Left renal cortex interstitium (tissue), 4 donors: Measurements from ENCODE around the gene GALNT12. TPM values are rescaled to one million over a fixed set of nuclear protein-coding genes. Genes with fewer than 3 reads are reported as not detected.

ENCODE experiments used
- DNase-seq, 4 donors: peaks; one replicate each; pipeline ENCODE4 v3.0.0-alpha.2; 2013; ENCODE audit warnings: low read depth in 4 of 4, low spot score in 2 of 4, missing footprints in 1 of 4
- polyA plus RNA-seq, 4 donors: library from polyadenylated mRNA; unstranded; fragments of 120-200 nt; gene quantifications; one replicate each; pipeline ENCODE4 v1.2.1, GENCODE V29; 2013; ENCODE audit not compliant: insufficient read length in 4 of 4

Gene GALNT12
- polyA plus RNA-seq, 4 donors, result 7.7 to 11.2 (median 8.9) TPM

- DNase-seq, result no peak
Measured at GRCh38 chr9:98854266-98854665, 46.8 kb downstream of the GALNT12 start.

GRCh38 chr9:98855592-98855991, 48.1 kb downstream of the GALNT12 start:
- DNase-seq, result no peak

- DNase-seq, result no peak
Measured at GRCh38 chr9:98856982-98857381, 49.5 kb downstream of the GALNT12 start.

- DNase-seq, result no peak
Measured at GRCh38 chr9:98859941-98860340, 52.5 kb downstream of the GALNT12 start.

- no peak for DNase-seq
Measured at GRCh38 chr9:98860871-98861293, 53.4 kb downstream of the GALNT12 start.

- DNase-seq, result no peak
Measured at GRCh38 chr9:98861781-98862504, 54.5 kb downstream of the GALNT12 start.

- no peak for DNase-seq
Measured at GRCh38 chr9:98862936-98863335, 55.5 kb downstream of the GALNT12 start.

GRCh38 chr9:98864281-98865174, 57.1 kb downstream of the GALNT12 start:
- no peak for DNase-seq

- DNase-seq, result no peak
Measured at GRCh38 chr9:98865284-98865875, 57.9 kb downstream of the GALNT12 start.

GRCh38 chr9:98866435-98867102, 59.1 kb downstream of the GALNT12 start:
- DNase-seq, result no peak

GRCh38 chr9:98867103-98867428, 59.6 kb downstream of the GALNT12 start:
- DNase-seq, result no peak

- no peak for DNase-seq
Measured at GRCh38 chr9:98867429-98868168, 60.1 kb downstream of the GALNT12 start.

GRCh38 chr9:98869078-98869745, 61.7 kb downstream of the GALNT12 start:
- DNase-seq, result no peak

- no peak for DNase-seq
Measured at GRCh38 chr9:98869866-98870265, 62.4 kb downstream of the GALNT12 start.

- DNase-seq, result no peak
Measured at GRCh38 chr9:98870782-98871557, 63.5 kb downstream of the GALNT12 start.

GRCh38 chr9:98871558-98872065, 64.1 kb downstream of the GALNT12 start:
- no peak for DNase-seq

GRCh38 chr9:98873526-98873925, 66.1 kb downstream of the GALNT12 start:
- DNase-seq, result no peak

- no peak for DNase-seq
Measured at GRCh38 chr9:98873951-98874371, 66.5 kb downstream of the GALNT12 start.
